H1 (cell line): ENCODE results near the gene CPXM2. TPM values are rescaled to one million over a fixed set of nuclear protein-coding genes. Genes with fewer than 3 reads are reported as not detected.
A peak's percentile ranks its signal among the peaks of the same experiment; 100 is the strongest.

Experiments
- CTCF ChIA-PET: fragments of 300-600 bp; sonication (Branson Sonifier 250); formaldehyde crosslinking; loops from one replicate; lab custom pipeline; 2021; ENCODE audit not compliant: partially characterized antibody; lab: Charles Lee
- POLR2A ChIA-PET: fragments of 300-600 bp; sonication (Branson Sonifier 250); formaldehyde crosslinking; loops from one replicate; lab custom pipeline; 2021; ENCODE audit warnings: inconsistent platforms; ENCODE audit not compliant: partially characterized antibody; lab: Charles Lee
- DNase-seq, 2 experiments: peaks; one replicate each; pipeline versions ENCODE4 v3.0.0 to v3.0.0-alpha.2; 2010 to 2022; ENCODE audit warnings: low spot score in 2 of 2, low read depth in 1 of 2, mixed read lengths in 1 of 2
- FAIRE-seq: peaks from 2 replicates; lab custom pipeline; 2011; peaks lifted over from hg19 to GRCh38; lab: Jason Lieb, UNC
- H2AFZ ChIP-seq: 2 replicates; pipeline ENCODE4 v1.8.1; 2012; ENCODE audit warnings: low read length, inconsistent platforms
- H2AK5ac ChIP-seq: 2 replicates; pipeline ENCODE4 v1.6.1; 2013; ENCODE audit warnings: low read depth, low read length
- H2BK120ac ChIP-seq: replicated peaks from 2 replicates; pipeline ENCODE3; 2013; ENCODE audit warnings: low read depth, low read length, inconsistent platforms
- H2BK12ac ChIP-seq: 2 replicates; pipeline ENCODE4 v1.6.1; 2013; ENCODE audit warnings: low read depth, low read length
- H2BK15ac ChIP-seq: 2 replicates; pipeline ENCODE4 v1.6.1; 2013; ENCODE audit warnings: low read length
- H2BK20ac ChIP-seq: 2 replicates; pipeline ENCODE4 v1.6.1; 2013; ENCODE audit warnings: low read length
- H2BK5ac ChIP-seq: 2 replicates; pipeline ENCODE4 v1.6.1; 2013; ENCODE audit warnings: low read depth, low read length
- H3K14ac ChIP-seq: 2 replicates; pipeline ENCODE4 v1.6.1; 2013; ENCODE audit warnings: inconsistent platforms; ENCODE audit not compliant: insufficient read length
- H3K18ac ChIP-seq: 2 replicates; pipeline ENCODE4 v1.6.1; 2013; ENCODE audit warnings: low read length; ENCODE audit errors: extremely low read depth
- H3K23ac ChIP-seq: 2 replicates; pipeline ENCODE4 v1.6.1; 2013; ENCODE audit warnings: inconsistent platforms; ENCODE audit not compliant: insufficient read length
- H3K23me2 ChIP-seq: 2 replicates; pipeline ENCODE4 v1.6.1; 2013; ENCODE audit warnings: low read depth, low read length
- H3K27ac ChIP-seq: 2 replicates; pipeline ENCODE4 v1.6.1; 2011; ENCODE audit warnings: low read depth, low read length, inconsistent platforms
- H3K27me3 ChIP-seq, 4 experiments: replicated peaks in 1 of 4; 1 replicate in 1 of 4; 2 replicates in 3 of 4; pipeline versions ENCODE4 v1.6.1 to v1.8.1; 2011 to 2013; ENCODE audit warnings: low read length in 3 of 4, mild to moderate bottlenecking in 3 of 4, inconsistent platforms in 2 of 4, mixed read lengths in 2 of 4, moderate library complexity in 1 of 4; ENCODE audit not compliant: control insufficient read depth in 3 of 4, insufficient read depth in 3 of 4; ENCODE audit errors: extremely low read depth in 1 of 4
- H3K36me3 ChIP-seq, 4 experiments: 2 replicates each; pipeline versions ENCODE4 v1.6.1 to v1.8.1; 2011 to 2013; ENCODE audit warnings: mild to moderate bottlenecking in 4 of 4, low read length in 3 of 4, moderate library complexity in 2 of 4, control low read depth in 1 of 4, inconsistent platforms in 1 of 4; ENCODE audit not compliant: insufficient read depth in 4 of 4, control insufficient read depth in 2 of 4
- H3K4ac ChIP-seq: replicated peaks from 2 replicates; pipeline ENCODE3; 2013; ENCODE audit warnings: low read length, low read depth, mixed read lengths, inconsistent platforms; ENCODE audit not compliant: insufficient read length
- H3K4me1 ChIP-seq, 4 experiments: replicated peaks in 1 of 4; 1 replicate in 1 of 4; 2 replicates in 3 of 4; pipeline versions ENCODE4 v1.6.1 to v1.8.1; 2011 to 2013; ENCODE audit warnings: low read length in 3 of 4, inconsistent platforms in 2 of 4, mixed read lengths in 1 of 4; ENCODE audit not compliant: insufficient read depth in 4 of 4, control insufficient read depth in 3 of 4
- H3K4me2 ChIP-seq, 2 experiments: 2 replicates each; pipeline versions ENCODE4 v1.6.1 to v1.8.1; 2011 to 2013; ENCODE audit warnings: low read depth in 2 of 2, low read length in 2 of 2, control low read depth in 1 of 2, inconsistent platforms in 1 of 2, mild to moderate bottlenecking in 1 of 2; ENCODE audit not compliant: insufficient read depth in 1 of 2
- H3K4me3 ChIP-seq, 4 experiments: fragments of 200-600, 300-600 bp in 1 of 4; sonication (generic), shearing (Covaris generic), sonication (Bioruptor Twin) in 1 of 4; 2 replicates each; pipeline versions ENCODE4 v1.5.1 to v1.8.1; 2011 to 2016; ENCODE audit warnings: low read length in 4 of 4, low read depth in 3 of 4, control low read depth in 2 of 4, inconsistent platforms in 2 of 4, mild to moderate bottlenecking in 2 of 4, mixed read lengths in 1 of 4, moderate library complexity in 1 of 4; ENCODE audit not compliant: insufficient read depth in 2 of 4; ENCODE audit errors: extremely low read depth in 1 of 4
- H3K56ac ChIP-seq: replicated peaks from 2 replicates; pipeline ENCODE3; 2013; ENCODE audit warnings: low read depth, mild to moderate bottlenecking, mixed read lengths, low read length, inconsistent platforms; ENCODE audit not compliant: insufficient read length
- H3K79me1 ChIP-seq: 2 replicates; pipeline ENCODE4 v1.6.1; 2013; ENCODE audit warnings: low read depth, low read length, control low read depth
- H3K79me2 ChIP-seq, 2 experiments: 2 replicates each; pipeline versions ENCODE4 v1.6.1 to v1.8.1; 2012 to 2013; ENCODE audit warnings: low read length in 2 of 2, mild to moderate bottlenecking in 2 of 2, inconsistent platforms in 1 of 2; ENCODE audit not compliant: insufficient read depth in 2 of 2, control insufficient read depth in 1 of 2
- H3K9ac ChIP-seq, 4 experiments: replicated peaks in 1 of 4; 1 replicate in 1 of 4; 2 replicates in 3 of 4; pipeline versions ENCODE4 v1.6.1 to v1.8.1; 2011 to 2013; ENCODE audit warnings: low read depth in 3 of 4, low read length in 3 of 4, control low read depth in 2 of 4, mild to moderate bottlenecking in 2 of 4, moderate library complexity in 2 of 4, inconsistent platforms in 1 of 4; ENCODE audit errors: extremely low read depth in 1 of 4
- H3K9me3 ChIP-seq, 2 experiments: 2 replicates each; pipeline versions ENCODE4 v1.6.1 to v1.8.1; 2012 to 2013; ENCODE audit warnings: mild to moderate bottlenecking in 2 of 2, moderate library complexity in 2 of 2, control low read depth in 1 of 2, inconsistent platforms in 1 of 2, low read depth in 1 of 2, low read length in 1 of 2, mixed read lengths in 1 of 2; ENCODE audit not compliant: insufficient read depth in 2 of 2
- H4K20me1 ChIP-seq, 2 experiments: replicated peaks in 1 of 2; 2 replicates each; pipeline versions ENCODE3 to v1.8.1; 2011 to 2013; ENCODE audit warnings: inconsistent platforms in 2 of 2, low read length in 2 of 2, mild to moderate bottlenecking in 1 of 2; ENCODE audit not compliant: insufficient read depth in 2 of 2, control insufficient read depth in 1 of 2
- H4K5ac ChIP-seq: 2 replicates; pipeline ENCODE4 v1.6.1; 2013; ENCODE audit warnings: low read length, low read depth, mixed read lengths, inconsistent platforms; ENCODE audit not compliant: insufficient read length
- H4K8ac ChIP-seq: 2 replicates; pipeline ENCODE4 v1.8.0; 2013; ENCODE audit warnings: mild to moderate bottlenecking, moderate library complexity, low read length, inconsistent platforms; ENCODE audit not compliant: insufficient read depth; ENCODE audit errors: extremely low read depth
- H4K91ac ChIP-seq: replicated peaks from 2 replicates; pipeline ENCODE3; 2013; ENCODE audit warnings: low read length, mixed read lengths, inconsistent platforms; ENCODE audit not compliant: insufficient read length
- ATF2 ChIP-seq: IDR thresholded peaks from 2 replicates; pipeline ENCODE4 v1.6.1; 2012; ENCODE audit warnings: low read length, inconsistent platforms
- CBX5 ChIP-seq: fragments of 300-800, 300-1000 bp; sonication (generic); IDR thresholded peaks from 2 replicates; pipeline ENCODE4 v1.7.1; 2016; ENCODE audit warnings: antibody characterized with exemption, low read length, low read depth
- CBX8 ChIP-seq: fragments of 300-800, 300-1000 bp; sonication (generic); IDR thresholded peaks from 2 replicates; pipeline ENCODE4 v1.7.1; 2016; ENCODE audit warnings: low read depth, low read length, borderline replicate concordance
- GTF2F1 ChIP-seq: IDR thresholded peaks from 2 replicates; pipeline ENCODE4 v1.6.1; 2012; ENCODE audit warnings: low read depth, low read length, improper control_type of control experiment, borderline replicate concordance
- POLR2A ChIP-seq, 2 experiments: IDR thresholded peaks; 1 replicate in 1 of 2; 2 replicates in 1 of 2; pipeline ENCODE4 v1.6.1; 2011; ENCODE audit warnings: low read depth in 2 of 2, low read length in 2 of 2, mild to moderate bottlenecking in 2 of 2; ENCODE audit errors: control extremely low read depth in 1 of 2
- POLR2AphosphoS5 ChIP-seq: IDR thresholded peaks from 2 replicates; pipeline ENCODE4 v1.6.1; 2011; ENCODE audit warnings: low read depth, low read length
- RFX5 ChIP-seq: IDR thresholded peaks from 2 replicates; pipeline ENCODE4 v1.6.1; 2011; ENCODE audit warnings: low read depth, low read length, improper control_type of control experiment, borderline replicate concordance
- SIRT6 ChIP-seq: IDR thresholded peaks from one replicate; pipeline ENCODE4 v1.7.1; 2012; ENCODE audit warnings: low read length, inconsistent platforms
- SP1 ChIP-seq: IDR thresholded peaks from 2 replicates; pipeline ENCODE4 v1.6.1; 2011; ENCODE audit warnings: low read depth, low read length
- SP2 ChIP-seq: IDR thresholded peaks from 2 replicates; pipeline ENCODE4 v1.6.1; 2012; ENCODE audit warnings: mild to moderate bottlenecking, low read length, inconsistent platforms
- SRF ChIP-seq: IDR thresholded peaks from 2 replicates; pipeline ENCODE4 v1.6.1; 2011; ENCODE audit warnings: mild to moderate bottlenecking, low read depth, low read length, moderate library complexity
- USF2 ChIP-seq: IDR thresholded peaks from 2 replicates; pipeline ENCODE4 v1.6.1; 2011; ENCODE audit warnings: low read length, improper control_type of control experiment
- ZNF274 ChIP-seq: IDR thresholded peaks from 2 replicates; pipeline ENCODE4 v1.7.0; 2012; ENCODE audit warnings: low read length, borderline replicate concordance; ENCODE audit errors: extremely low read depth
- WGBS, 2 experiments: shearing (Covaris generic) in 1 of 2; methylation state at CpG; one replicate each; pipeline versions ENCODE4 v1.1.6 to v1.1.7; 2013 to 2015; ENCODE audit warnings: low lambda C conversion rate in 2 of 2, mixed read lengths in 2 of 2, inconsistent platforms in 1 of 2, low coverage in 1 of 2, missing lambda C conversion rate in 1 of 2; ENCODE audit not compliant: insufficient replicate concordance in 2 of 2, insufficient coverage in 1 of 2, insufficient read length in 1 of 2; ENCODE audit errors: extremely low coverage in 1 of 2, missing lambda C conversion rate in 1 of 2; 5-methylcytosine and 5-hydroxymethylcytosine counted together
- polyA plus RNA-seq, 7 experiments: library from polyadenylated mRNA; depleted of rRNA in 3 of 7; stranded (reverse) in 5 of 7; unstranded in 2 of 7; fragments of >200 nt in 5 of 7; fragments of 200-250 nt in 2 of 7; gene quantifications; 1 replicate in 5 of 7; 2 replicates in 1 of 7; 4 replicates in 1 of 7; pipeline versions ENCODE4 v1.2.1 to v1.2.3, GENCODE V29; 2011 to 2013; ENCODE audit warnings: missing spikeins in 2 of 7, mixed read lengths in 2 of 7
- total RNA-seq: library from RNA; stranded (reverse); fragmentation: NEBNext Ultra II Directional; extraction: Animal tissue kit (Norgen Biotek cat#: 25700); gene quantifications from 2 replicates; pipeline ENCODE4 v1.2.1, GENCODE V29; 2021

The CPXM2 gene
- total and polyA plus RNA-seq, 2 of the 8 experiments (the other 6 are each of a cell fraction or from before 2014, with no cell fraction given), result 2.4 to 2.9 TPM

GRCh38 chr10:123909866-123910265 lies 18.3 kb upstream of the CPXM2 start:
- Histone ChIP-seq H3K27me3 (peaks cover 0 to 2% (median 0%) of the 10 kb centered on the region in 4 experiments; a peak in 1 of 7 replicates), H3K18ac (no peak overlapping the region), H3K23ac (no peak overlapping the region), H4K20me1 (no peaks in the 10 kb centered on the region), H2BK5ac (no peak overlapping the region), H3K79me1 (no peaks in the 10 kb centered on the region), H3K9me3 (no peaks in the 10 kb centered on the region), H3K4ac (no peak overlapping the region), H3K4me3 (no peak overlapping the region), H2AK5ac (no peak overlapping the region), H2BK15ac (0 out of 2 replicates have a peak overlapping the region, but pooled peaks have one; percentile 18), H3K23me2 (no peaks in the 10 kb centered on the region), H4K8ac (no peak overlapping the region), H2AFZ (no peak overlapping the region), H3K56ac (no peak overlapping the region), H4K91ac (no peak overlapping the region), H3K36me3 (no peaks in the 10 kb centered on the region), H3K14ac (no peak overlapping the region), H4K5ac (no peak overlapping the region), H3K4me2 (no peak overlapping the region), H2BK12ac (no peak overlapping the region; the same call in 1 of the 2 replicates), H2BK120ac (no peak overlapping the region), H3K79me2 (no peaks in the 10 kb centered on the region), H2BK20ac (no peak overlapping the region), H3K27ac (no peak overlapping the region), H3K9ac (no peak overlapping the region), H3K4me1 (peaks cover 4 to 26% (median 16%) of the 10 kb centered on the region in 4 experiments)
- no peak for DNase-seq
- WGBS, 2 experiments, result 85% methylated on average over 8 of the region's 8 CpGs; no CpG with 5 or more reads in 1 of the 2 experiments
- FAIRE-seq, result no peak
- ChIA-PET POLR2A (no interaction called here), CTCF (interaction anchor here (1.2 kb wide), 1 partner anchor 13 kb away, joined by 7 read pairs; no protein-coding TSS in a partner anchor)
- TF ChIP-seq GTF2F1, result no peak
- TF ChIP-seq POLR2A (IDR thresholded peaks at IDR 0.05; ENCODE audit: control extremely low read depth in 1 of 2, low read depth in 2 of 2, low read length in 2 of 2), result no peak
- no peak for TF ChIP-seq ATF2
- no peak for TF ChIP-seq CBX8
- no peak for TF ChIP-seq SP2
- no peak for TF ChIP-seq USF2
- TF ChIP-seq SP1, result no peak
- no peak for TF ChIP-seq CBX5
- TF ChIP-seq RFX5, result no peak
- TF ChIP-seq SIRT6, result no peak
- no peak for TF ChIP-seq ZNF274
- no peak for TF ChIP-seq POLR2AphosphoS5
- no peak for TF ChIP-seq SRF
